Superior temporal gyrus (tissue), 1 donor: ENCODE data around the gene DNAJC6.

Experiments used
- DNase-seq: peaks from one replicate; pipeline ENCODE4 v3.0.0-alpha.2; 2016; ENCODE audit errors: extremely low spot score

DNAJC6 gene

DNA sequence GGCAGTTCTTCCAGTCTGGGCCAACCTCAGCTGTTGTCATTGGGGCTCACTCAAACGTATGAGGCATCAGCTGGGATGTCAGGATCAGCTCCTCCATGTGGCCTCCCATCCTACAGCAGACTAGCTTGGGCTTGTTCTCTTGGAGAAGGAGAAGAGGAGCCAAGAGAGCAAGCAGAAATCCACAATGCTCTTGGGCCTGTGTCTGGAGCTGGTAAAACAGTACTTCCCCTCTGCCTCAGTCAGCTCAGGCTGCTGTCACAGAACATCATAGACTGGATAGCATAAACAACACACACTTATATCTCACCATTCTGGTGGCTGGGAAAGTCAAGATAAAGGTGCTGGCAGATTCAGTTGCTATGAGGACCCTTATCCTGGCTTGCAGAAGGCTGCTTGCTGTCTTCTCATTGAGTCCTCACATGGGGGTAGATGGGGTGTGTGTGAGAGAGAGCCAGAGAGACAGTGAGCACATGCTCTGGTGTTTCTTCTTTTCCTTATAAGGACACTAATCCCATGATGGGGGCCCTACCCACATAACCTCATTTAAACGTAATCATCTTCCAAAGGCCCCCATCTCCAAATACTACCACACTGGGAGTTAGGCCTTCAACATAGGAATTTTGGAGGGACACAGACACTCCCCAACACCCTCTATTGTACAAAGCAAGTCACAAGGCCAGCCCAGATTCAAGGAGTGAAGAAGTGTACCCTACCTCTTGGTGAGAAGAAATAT lies 16.3 kb upstream of the DNAJC6 start:
- DNase-seq = no peak

DNA sequence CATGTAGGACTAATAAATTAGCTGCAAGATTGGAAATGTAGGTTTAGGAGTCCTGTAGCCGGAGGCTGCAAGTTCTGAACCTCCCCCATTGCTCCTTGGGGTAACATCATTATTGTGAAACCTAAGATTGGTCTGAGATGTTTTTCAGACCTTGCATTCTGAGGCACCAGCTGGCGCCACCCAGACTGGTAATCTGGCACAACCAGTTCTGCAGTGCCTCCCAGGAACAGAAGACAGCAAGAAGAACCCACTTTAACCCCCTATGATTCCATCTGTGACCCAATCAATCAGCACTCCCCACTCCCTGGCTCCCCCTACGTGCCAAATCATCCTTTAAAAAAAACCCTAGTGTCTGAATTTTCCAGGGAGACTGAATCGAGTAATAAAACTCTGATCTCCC lies 11.6 kb upstream of the DNAJC6 start:
- no peak for DNase-seq

DNA sequence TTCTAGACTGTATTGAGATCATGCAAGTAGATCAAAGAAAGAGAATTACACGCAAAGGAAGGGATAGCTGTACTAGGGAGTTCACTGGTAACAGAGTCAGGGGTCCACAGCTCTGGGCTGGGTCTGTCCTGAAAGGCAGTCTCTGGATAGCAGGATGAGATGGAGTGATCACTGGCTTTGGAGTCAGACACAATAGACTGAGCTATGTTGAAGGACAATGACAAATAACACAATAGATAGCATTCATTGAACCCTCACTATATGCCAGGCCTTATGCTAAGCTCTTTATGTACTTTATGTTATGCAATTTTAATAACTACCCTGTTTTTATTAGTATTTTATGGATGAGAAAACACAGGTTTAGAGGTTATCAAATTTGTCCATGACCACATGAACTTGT lies 10.0 kb upstream of the DNAJC6 start:
- peak; percentile 77 for DNase-seq

DNA sequence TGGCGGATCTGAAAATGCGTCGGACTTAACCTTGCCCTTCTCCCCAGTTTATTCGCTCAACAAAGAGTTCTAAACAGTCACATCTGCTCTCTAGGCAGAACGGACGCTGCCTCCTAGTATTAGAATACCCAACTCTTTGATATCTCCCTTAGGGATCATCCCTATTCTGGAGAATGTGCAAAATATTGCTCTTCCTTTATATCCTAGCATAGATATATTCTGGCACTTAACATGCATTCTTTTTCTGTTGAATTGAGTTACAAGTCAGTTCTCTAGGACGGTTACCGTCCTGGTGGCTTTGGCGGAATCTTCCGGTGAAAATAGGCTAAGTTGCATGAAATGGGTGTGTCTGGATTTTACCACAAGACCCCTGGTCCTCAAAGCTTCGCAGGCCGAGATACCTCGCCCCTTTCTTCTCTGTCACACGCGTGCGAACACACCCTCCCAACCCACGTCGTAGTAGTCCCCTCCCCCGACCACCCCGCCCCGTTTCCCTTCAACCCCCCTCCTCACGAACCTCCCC lies 501 bp upstream of the DNAJC6 start:
- peak; percentile 48 for DNase-seq

DNA sequence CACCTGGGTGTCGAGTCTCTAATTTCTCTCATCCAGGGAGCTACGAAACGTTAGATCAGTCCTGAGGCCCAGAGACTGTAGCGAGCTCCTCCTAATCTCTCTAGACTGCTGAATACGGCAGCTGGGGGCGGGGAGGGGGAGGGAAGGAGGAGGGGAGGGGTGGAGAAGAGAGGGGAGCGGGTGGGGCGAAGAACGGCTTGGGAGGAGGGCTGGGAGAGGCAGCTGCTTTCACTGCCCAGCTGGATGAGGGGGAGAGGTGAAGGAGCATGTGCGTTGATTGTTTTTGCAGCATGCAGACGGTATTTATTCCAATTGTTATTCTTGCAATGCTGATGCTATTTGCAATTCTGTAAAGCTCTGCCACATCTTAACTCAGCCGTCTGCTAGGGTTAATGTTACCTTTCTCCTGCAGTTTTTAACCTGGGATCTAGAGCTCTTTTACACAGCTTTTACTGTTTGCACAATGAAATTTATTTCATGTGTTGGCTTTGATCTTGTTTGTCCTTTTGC lies 790 bp downstream of the DNAJC6 start:
- DNase-seq = peak; percentile 67

DNA sequence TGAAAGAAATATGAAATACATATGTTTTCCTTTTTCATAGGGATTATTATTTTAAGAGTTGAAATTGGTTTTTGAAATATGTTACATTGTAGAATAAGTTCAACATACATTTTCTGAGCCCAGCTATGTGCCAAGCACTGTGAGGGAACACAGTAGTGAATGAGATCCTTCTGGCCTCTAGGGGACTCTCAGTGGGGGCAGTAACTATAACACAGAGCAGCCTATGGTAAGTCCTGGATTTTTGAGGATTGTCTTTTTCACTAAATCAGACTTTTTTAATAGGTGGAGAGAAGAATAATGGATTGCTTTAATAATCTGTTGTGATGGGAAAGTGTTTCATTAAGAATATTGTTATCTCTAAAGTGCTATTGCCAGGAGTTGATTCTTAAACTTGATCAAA lies 2.4 kb downstream of the DNAJC6 start:
- DNase-seq = no peak

DNA sequence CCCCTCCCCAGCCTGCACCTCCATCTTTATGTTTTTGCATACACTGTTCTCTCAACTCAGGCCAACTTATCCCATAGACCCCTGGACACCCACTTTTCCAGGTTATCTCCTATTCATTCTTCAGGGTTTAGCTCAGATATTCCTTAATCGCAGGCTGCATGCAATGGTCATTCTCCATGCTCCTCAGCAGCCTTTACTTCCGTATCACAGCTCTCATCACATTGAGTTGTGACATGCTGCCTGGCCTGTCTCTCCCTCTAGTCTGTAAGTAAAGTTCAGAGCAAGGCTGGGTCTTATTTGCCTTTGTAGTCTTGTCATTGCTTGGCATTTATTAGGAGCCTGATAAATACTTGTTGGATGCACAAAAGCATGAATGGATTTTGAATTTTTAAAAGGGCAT lies 6.9 kb downstream of the DNAJC6 start:
- DNase-seq = no peak

DNA sequence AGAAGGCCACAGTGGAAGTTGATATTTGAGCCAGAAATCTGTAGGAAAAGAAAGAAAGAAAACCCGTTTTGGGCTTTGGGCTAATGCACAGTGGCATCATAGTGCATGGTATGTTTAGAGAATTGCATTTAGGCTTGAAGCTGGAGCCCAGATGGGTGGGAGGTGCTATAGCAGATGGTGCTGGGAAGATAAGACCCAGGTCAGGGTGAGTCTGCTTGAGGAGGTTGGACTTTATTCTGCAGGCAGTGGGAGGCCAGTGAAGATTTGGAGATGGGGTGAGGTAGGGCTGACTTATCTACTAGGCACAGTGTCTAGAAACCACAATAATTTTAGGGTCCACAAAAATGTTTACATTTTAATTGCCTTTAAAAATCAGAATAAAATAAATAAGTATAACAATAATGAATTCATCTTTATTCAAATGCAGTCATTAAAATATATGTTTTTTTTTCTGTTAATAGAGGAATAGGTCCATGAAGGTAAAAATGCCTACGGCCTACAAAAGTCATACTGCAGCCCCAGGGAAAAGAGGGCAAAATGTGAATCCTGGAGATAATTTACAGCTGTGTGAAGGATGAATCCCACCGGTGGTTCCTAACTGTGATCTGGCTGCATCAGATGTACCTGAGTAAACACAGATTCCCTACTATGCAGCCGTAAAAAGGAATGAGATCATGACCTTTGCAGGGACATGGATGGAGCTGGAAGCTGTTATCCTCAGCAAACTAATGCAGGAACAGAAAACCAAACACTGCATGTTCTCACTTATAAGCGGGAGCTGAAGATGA lies 8.7 kb downstream of the DNAJC6 start:
- DNase-seq = no peak

DNA sequence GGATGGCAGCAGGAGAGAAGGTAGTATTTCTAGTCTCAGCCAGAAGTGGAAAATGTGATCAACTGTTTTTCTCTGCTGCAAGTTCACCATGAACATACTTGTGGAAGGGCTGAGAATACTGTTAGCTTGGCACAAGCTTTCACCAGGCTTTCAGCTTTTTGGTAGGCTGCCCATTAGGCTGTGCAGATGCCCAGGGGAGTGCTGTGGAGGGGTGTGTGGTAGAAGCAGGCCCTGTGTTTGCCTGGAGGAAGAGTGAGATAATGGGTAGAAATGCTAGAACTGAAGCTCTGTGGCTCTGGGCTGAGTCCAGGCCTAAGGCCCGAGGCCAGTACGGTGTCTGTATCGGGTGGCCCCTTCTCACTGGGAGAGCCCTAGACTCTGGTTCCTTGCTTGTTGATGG lies 9.8 kb downstream of the DNAJC6 start:
- peak; percentile 76 for DNase-seq

DNA sequence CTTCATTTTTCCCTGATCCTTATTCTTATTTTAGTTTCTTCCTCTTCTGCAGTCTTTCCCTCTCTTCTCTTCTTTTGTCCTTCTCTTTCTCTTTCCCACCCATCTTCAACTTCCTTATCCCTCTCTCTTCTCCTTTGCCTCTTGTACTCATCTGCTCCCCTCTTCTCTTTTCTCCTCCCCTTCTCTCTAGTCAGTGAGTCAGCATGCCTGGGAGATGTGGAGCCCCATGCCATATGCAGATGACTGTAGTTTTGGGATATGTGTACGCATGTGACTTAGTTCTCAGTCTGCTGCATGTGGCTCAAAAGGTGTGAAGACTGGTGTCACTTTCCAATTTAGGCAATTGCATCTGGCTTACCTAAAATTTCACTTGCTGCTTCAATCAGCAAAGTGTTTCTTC lies 10.4 kb downstream of the DNAJC6 start:
- no peak for DNase-seq

DNA sequence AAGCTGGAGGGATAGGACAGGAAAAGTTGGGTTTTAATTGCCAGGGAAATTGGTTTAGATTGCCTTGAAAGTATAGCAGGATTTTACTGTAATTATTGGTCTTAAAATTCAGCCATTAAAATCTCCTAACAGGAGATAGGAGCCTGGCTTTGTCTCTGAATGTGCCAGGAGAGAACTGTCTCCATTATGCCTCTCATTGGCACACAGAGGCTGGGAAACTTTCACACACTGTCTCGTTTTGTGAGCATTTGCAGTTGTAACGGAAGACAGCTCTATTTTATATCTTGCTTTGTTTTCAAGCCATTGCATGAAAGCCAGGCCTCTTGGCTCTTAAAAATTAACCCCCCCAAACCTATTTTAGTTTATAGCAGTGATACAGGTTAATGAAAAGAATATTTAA lies 12.5 kb downstream of the DNAJC6 start:
- DNase-seq = peak; percentile 85

DNA sequence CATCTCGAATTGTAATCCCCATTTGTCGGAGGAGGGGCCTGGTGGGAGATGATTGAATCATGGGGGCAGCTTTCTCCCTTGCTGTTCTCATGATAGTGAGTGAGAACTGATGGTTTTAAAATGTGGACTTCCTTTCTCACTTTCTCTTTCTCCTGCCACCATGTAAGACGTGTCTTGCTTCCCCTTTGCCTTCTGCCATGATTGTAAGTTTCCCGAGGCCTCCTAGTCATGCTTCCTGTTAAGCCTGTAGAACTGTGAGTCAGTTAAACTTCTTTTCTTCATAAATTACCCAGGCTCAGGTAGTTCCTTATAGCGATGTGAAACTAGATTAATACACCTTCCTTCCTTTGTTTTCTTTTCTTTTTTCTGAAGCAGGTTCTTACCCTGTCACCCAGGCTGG lies 13.9 kb downstream of the DNAJC6 start:
- DNase-seq = no peak

DNA sequence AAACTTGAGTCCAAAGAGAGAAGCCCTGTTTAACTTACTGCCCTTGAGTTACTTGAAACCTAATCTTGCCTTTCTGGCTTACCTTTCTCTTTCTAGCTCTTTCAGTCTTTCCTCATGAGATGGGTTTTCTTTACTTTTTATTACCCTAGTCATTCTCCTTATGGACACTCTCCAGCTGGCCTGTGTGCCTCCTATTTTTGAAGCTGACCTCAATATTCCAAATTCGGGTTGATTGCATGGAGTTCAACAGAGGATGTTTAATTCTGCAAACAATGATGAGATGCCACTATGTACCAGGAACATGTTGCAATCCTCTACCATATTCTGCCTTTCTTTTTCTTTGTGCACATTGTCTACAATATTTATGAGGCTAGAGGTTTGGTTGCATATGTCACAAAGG lies 20.7 kb downstream of the DNAJC6 start:
- DNase-seq = no peak

DNA sequence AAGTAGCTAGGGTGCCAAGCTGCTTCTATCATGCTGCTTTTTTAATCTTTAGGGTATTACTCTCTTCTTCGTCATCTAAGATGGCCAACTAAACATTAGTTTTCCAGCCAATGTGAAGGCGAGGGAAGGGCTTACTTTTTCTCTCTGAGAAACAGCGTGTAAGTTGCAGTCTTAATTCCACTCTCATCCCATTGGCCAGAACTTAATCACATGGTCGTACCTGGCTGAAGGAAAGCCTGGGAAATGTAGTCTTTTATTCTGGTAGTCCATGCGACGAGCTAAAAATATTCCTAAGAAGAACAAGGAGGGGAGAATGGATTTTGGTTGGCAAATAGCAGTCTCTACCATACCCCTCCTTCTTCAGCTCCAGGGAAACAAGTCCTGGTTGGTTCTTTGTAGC lies 21.5 kb downstream of the DNAJC6 start:
- no peak for DNase-seq

DNA sequence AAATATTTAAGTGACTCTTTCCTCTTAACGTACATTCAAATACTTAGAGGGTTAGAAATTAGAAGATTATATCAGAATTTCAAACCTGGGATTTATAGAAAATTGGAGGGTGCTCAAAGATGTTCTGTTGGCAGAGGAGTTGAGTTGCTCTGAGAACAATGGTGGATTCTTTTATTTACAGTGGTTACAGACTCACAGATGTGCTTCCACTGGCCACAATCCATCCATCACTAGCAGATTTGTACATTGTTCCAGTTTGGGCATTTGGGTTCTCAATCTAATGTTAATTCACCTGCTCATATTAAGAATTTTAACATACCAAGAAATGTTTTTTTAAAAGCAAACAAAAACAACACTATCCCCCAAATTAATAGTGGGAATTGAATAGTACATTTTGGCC lies 23.5 kb downstream of the DNAJC6 start:
- peak; percentile 87 for DNase-seq

DNA sequence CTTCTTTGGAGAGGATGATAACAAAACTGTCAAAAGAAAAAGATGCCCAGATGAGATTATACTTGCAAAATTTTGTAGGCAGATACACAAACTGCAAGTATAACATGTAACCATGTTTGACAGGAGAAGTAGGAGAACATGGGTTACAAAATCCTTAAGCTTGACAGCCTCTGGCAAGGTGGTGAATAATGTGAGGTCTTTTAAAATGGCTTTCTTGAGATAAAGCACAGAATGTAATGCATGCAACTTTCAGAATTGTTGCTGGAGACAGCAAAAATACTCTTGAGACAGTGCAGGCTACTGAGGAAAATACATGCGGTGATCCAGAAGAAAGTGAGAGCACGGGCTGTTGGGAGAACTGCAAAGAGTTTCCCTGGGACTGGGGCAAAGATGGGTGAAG lies 24.7 kb downstream of the DNAJC6 start:
- DNase-seq = no peak

DNA sequence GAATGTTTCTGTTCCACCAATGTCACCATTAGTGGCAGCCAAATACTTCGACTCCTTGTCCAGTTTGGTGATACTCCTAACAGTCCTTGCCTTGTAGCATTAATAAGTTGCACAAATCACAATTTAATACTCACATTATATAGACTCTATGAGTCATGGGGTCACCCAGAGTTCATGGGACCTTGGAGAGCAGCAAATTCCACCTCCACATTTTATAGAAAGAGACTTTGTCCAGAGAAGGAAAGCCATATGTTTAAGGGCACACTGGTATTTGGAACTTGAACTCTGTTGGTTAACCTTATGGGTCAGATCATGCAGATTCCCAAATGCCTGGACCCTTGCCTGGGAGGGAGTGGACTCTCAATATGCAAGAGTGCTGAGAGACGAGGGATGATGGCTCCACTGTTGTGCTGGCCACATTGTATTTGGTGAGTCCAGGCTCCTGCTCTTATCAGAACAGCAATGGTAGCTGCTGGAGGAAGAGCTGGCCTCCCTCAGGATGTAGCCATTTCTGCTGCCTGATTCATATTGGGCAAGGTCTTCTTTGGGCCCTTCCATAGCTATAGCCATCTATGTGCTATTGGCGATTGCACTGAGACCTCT lies 30.6 kb downstream of the DNAJC6 start:
- no peak for DNase-seq

DNA sequence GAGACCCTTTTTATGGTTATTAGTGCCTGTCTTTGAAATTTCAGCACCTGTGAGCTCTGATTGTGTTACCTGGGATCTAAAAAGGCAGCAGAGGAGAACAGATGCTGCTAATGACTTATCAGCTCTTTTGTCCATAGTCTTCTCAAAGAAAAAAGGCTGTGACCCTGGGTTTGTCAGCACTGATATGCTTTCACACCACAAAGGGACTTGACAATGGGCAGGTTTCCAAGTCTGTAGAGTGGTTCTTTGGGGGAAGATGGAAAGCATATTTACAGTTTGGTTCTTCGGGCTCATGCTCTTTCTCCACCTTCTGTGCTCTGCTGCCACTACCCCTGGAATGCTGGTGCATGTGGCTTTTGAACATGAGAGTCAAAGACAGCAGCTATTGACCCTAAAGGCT lies 32.0 kb downstream of the DNAJC6 start:
- DNase-seq = no peak

DNA sequence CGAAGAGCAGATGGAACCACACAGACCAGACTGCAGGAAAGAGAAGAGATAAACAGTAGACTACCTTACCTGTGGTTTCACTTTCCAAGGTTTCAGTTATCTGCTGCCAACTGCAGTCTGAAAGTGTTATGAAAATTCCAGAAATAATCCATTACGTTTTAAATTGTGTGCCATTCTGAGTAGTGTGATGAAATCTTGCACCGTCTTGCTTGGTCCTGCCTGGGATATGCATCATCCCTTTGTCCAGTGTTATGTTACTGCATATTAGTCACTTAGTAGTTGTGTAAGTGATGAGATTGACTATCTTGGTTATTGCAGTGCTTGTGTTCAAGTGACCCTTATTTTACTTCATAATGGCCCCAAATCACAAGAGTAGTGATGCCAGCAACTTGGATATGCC lies 33.9 kb downstream of the DNAJC6 start:
- DNase-seq = no peak

DNA sequence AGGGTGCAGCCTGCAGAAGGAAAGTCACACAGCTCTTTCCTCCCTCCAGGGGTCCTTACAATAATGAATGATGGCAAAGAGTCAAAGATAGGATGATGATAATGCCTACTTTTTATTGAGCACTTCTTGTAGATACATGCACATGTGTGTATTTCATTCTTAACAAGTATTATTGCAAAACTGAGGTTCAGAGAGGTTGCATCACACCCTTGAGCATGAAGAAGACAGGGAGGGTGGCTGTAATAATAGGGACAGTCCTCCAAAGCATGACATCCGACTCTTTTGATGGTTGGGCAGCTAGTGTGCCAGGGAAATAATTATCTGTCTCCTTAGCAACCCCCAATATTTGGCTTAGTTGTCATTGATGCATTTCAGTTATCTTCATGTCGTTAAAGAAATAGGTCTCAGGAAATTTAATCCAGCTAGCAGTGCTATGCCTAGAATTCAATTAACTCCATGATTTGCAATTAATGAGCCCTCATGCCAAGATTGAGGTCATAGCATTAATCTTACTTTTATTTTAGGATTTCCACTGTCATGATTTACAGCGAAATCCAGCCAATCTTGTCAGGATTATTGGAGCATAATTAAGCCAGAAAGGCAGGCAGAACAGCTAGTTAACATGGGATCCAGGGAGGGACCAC lies 35.0 kb downstream of the DNAJC6 start:
- DNase-seq = no peak

DNA sequence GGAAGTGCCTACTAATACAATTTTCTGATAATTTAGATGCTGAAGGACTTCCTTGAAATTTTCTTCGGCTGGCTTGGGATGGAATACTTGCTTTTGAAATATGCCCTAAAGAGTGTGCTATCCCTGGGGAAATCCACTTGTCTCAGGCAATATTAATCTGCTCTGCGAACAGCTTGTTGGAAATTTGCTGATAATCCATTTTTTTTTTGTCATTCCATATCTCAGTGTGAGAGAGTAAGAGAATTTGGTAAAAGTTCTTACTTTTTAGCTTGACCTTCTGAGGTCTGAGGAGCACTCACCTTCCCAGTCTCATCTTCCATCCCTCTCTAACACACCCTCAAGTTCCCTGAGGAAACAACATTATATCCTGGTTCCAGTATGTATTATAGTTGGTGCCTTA lies 36.8 kb downstream of the DNAJC6 start:
- DNase-seq = no peak
